Stimulated activated CD4-positive, alpha-beta T cell treated with anti-CD3 and anti-CD28 coated beads, Interleukin-4, amount 100 ng/mL, for 4 hours (primary cell): ENCODE results near the gene VPS8.

Source experiments
- DNase-seq, 2 experiments: peaks; one replicate each; pipeline ENCODE4 v3.0.0-alpha.2; 2020

Gene VPS8

GRCh38 chr3:184814214-184814613 lies 2.2 kb downstream of the VPS8 start:
- no peak for DNase-seq

- peak in 1 of 2 experiments; percentile 26 for DNase-seq
Observed at GRCh38 chr3:184815046-184815930, 3.3 kb downstream of the VPS8 start.

- DNase-seq, result no peak
Observed at GRCh38 chr3:184816614-184817013, 4.6 kb downstream of the VPS8 start.

- no peak for DNase-seq
Observed at GRCh38 chr3:184820525-184820924, 8.6 kb downstream of the VPS8 start.

- DNase-seq, result no peak
Observed at GRCh38 chr3:184821034-184821433, 9.1 kb downstream of the VPS8 start.

- no peak for DNase-seq
Observed at GRCh38 chr3:184822081-184822480, 10.1 kb downstream of the VPS8 start.

- DNase-seq, result no peak
Observed at GRCh38 chr3:184822654-184823053, 10.7 kb downstream of the VPS8 start.

- DNase-seq, result no peak
Observed at GRCh38 chr3:184823990-184824389, 12.0 kb downstream of the VPS8 start.

GRCh38 chr3:184825121-184825820 lies 13.3 kb downstream of the VPS8 start:
- DNase-seq, result no peak

- no peak for DNase-seq
Observed at GRCh38 chr3:184827572-184827971, 15.6 kb downstream of the VPS8 start.

- DNase-seq, result no peak
Observed at GRCh38 chr3:184832044-184832443, 20.1 kb downstream of the VPS8 start.

- no peak for DNase-seq
Observed at GRCh38 chr3:184832903-184833302, 20.9 kb downstream of the VPS8 start.

- no peak for DNase-seq
Observed at GRCh38 chr3:184836090-184836822, 24.3 kb downstream of the VPS8 start.

- DNase-seq, result no peak
Observed at GRCh38 chr3:184842433-184842832, 30.5 kb downstream of the VPS8 start.

- no peak for DNase-seq
Observed at GRCh38 chr3:184845819-184846218, 33.9 kb downstream of the VPS8 start.

- DNase-seq, result no peak
Observed at GRCh38 chr3:184846496-184846895, 34.5 kb downstream of the VPS8 start.

- DNase-seq, result no peak
Observed at GRCh38 chr3:184848934-184849333, 37.0 kb downstream of the VPS8 start.

- DNase-seq, result no peak
Observed at GRCh38 chr3:184850201-184850600, 38.2 kb downstream of the VPS8 start.

GRCh38 chr3:184857099-184857498 lies 45.1 kb downstream of the VPS8 start:
- DNase-seq, result no peak

- DNase-seq, result no peak
Observed at GRCh38 chr3:184864000-184864399, 52.0 kb downstream of the VPS8 start.

- DNase-seq, result no peak
Observed at GRCh38 chr3:184868477-184868876, 56.5 kb downstream of the VPS8 start.

GRCh38 chr3:184872200-184872599 lies 60.2 kb downstream of the VPS8 start:
- no peak for DNase-seq

- no peak for DNase-seq
Observed at GRCh38 chr3:184873141-184873540, 61.2 kb downstream of the VPS8 start.
